Activated T-cell treated with anti-CD3 and anti-CD28 coated beads, Interleukin-2, amount 50 U/mL, for 1 hour (primary cell): ENCODE data around the gene RNU1-4.
A peak's percentile ranks its signal among the peaks of the same experiment; 100 is the strongest.
"Not testable (repeated sequence)": the region's sequence is repeated elsewhere in the genome, so short reads cannot be mapped to it uniquely, and the experiment has no call there.

Source experiments
- DNase-seq: peaks from one replicate; pipeline ENCODE4 v3.0.0-alpha.2; 2020

RNU1-4 gene

DNA sequence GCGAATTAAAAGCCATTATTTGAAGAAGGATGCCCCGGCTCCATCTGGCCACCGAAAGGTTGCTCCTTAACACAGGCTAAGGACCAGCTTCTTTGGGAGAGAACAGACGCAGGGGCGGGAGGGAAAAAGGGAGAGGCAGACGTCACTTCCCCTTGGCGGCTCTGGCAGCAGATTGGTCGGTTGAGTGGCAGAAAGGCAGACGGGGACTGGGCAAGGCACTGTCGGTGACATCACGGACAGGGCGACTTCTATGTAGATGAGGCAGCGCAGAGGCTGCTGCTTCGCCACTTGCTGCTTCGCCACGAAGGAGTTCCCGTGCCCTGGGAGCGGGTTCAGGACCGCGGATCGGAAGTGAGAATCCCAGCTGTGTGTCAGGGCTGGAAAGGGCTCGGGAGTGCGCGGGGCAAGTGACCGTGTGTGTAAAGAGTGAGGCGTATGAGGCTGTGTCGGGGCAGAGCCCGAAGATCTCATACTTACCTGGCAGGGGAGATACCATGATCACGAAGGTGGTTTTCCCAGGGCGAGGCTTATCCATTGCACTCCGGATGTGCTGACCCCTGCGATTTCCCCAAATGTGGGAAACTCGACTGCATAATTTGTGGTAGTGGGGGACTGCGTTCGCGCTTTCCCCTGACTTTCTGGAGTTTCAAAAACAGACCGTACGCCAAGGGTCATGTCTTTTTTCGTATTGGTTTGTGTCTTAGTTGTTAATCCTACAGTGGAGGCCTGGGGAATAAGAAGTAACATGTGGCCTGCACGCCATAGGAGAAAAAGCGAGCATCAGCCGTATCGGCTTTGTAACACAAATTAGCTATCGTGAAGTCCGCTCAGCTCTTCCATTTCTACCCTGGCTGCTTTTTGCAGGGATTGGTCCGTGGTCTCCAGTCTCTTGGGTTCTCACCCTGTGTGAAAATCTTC is at the start of gene RNU1-4:
Gene RNU1-4, plus strand, starts transcription at position 470 of the 918 bp plus-strand sequence.
- not testable (repeated sequence) for DNase-seq

DNA sequence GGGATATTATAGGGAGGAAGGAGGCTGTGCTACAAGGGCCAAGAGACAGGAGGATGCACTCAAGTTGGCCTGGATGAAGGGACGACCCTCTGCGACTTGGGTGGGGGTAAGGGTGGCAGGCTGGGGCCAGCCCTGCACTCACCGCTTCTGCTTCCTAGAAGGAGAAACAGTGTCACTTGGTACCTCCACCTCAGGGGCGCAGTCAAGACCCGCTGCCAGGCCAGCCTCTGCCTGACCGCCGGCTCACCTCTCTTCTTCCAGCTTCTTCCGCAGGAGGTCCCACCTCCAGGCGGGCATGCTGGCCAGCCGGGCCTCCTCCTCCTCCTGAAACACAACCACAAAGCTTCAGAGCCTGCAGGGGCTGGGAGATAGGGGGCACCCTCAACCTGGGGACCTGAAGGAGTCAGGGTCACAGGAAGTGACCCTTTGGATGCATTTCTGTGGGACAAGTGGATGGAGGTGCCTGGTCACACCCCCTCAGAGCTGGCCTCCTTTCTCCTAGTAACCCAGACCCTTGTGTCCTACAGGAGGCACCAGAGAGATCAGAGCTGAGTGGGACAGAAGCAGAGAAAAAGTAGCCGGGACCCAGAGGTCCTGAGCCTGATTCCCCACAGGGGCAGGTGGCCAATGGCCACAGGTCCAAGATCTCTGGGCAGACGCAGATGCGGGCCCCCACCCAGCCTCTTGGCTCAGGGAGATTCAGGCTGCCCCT is 49.2 kb upstream of the RNU1-4 start:
- DNase-seq = not testable (repeated sequence)

DNA sequence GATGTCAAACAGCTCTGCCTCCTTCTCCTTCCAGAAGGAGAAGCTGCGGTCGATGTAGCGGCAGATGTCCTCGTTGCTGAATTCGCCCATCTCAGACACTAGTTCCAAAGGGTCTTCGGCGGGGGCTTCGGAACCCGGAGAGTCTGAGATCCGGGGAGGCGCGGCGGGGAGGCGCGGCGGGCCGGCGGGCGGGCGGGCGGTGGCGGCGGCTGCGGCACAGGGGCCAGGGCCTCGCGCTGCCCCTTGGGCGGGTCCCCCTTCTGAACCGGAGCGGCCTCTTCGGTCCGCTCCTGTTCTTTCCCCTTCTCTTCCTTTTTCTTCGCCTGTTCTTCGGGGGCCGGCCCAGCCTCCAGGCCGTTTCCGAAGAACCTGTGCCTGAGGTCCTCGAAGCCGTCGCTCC is 48.0 kb upstream of the RNU1-4 start:
- DNase-seq = not testable (repeated sequence)

DNA sequence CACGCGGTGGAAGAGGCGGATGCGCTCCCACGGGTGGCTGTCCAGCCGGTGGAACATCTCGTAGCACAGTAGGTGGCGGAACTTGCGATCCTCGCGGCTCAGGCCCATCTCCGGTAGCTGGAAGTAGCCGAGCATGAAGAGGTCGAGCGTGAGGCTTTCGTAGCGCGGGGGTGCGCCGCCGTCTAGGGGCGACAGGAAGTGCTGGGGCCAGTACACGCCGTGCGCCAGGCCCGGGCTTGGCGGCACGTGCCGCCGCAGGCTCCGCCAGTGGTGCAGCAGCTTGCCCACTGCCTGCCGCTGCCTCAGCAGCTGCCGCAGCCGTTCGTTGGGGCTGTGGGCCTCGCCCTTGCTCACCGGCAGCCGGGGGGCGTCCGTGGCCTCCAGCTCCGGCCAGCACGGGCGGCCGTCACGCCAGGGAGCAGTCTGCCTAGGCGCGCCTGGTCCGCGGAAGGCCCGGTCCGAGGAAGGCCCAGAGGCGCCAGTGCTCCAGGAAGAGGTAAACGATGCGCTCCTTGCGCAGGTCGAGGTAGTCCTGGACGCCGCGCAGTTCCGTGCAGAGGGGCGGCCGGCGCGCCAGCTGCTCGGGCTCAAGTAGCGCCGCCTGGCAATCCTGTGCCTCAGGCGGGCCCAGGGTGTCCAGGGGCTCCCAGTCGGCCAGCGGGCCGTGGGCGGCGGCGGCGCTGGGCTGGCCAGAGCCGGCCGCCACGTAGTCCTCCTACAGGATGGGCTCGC is 47.4 kb upstream of the RNU1-4 start:
- not testable (repeated sequence) for DNase-seq

DNA sequence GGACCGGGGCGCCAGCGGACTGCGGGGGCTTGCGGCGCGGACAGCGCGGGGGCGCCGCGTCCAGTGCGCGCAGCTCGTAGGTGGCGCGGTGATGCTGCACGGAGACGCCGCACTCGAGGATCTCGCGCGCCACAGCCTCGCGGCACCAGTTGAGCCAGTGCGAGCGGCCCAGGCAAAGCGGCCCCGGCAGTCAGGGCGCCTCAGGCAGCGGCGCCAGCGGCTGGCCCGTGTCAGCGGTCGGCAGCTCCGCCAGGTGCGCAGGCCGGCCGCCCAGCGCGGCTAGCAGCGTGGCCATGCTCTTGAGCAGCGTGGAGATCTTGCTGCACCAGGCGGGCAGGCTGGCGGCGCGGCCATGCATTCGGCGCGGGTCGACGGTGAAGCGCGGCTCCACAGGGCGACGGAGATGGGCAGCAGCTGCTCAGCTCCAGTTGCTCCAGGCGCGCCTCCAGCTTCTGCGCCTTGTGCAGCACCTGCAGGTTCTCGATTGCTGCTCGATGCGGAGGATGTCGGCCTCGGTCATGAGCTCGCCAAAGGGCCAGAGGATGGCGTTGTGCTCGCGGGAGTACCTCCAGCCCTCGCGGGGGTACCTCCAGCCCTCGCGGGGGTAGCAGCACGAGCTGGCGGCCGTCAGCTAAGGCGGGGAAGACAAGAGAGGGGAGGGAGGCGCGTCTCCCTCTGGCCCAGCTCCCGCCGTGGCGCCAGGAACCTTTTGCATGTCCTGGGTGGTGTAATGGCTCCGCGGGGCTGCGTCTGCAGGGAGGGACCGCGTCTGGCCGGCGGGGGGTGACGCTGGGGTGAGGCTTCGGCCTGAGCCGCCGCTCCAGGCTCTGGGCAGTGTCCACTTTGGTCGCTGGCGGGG is 46.6 kb upstream of the RNU1-4 start:
- not testable (repeated sequence) for DNase-seq

DNA sequence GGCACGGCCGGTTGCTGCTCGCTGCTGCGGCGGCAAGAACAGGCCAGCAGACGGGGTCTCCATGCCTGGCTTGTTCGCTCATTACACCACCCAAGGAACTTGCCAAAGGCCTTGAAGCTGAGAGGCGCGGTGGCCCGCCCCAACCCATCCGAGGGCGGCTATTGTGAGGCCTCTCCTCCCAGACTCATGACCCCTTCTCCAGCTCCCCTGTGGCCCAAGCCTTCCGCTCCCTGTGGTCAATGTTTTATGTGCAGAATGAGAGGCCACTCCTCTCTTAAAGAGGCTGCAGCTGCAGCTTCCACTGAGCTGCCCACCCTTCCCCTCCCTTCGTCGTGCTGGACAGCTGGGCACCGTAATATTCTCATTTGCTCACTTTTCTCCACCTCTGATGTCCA is 46.0 kb upstream of the RNU1-4 start:
- not testable (repeated sequence) for DNase-seq

DNA sequence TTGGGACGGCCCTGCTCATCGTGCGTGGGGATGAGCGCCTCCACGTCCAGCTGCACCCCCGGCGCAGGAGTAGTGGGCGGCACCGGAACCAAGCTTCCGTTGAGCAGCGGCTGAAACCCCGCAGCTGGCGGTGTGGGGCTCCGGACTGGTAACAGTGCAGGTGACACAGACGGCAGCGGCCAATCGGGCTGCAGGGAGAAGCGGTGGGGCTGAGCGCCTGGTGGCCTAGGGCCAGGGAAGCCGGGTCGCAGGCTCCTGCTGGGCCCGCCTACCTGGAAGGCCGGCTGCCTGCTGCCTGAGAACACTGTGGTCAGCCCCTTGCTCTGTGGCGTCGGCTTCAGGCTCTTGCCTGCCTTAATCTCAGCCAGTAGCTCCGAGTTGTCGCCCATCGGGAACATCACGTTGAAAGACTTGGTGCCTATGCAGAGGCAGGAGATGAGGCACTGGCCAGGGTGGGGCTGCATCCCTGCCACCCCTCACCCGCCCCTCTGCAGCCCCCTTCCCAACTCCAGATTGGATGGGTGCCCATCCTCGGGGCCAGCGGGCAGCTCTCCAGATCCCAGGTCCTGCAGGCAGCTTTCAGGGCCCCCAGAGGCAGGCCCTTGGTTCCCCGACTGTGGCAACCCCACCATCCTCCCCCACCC is 43.7 kb upstream of the RNU1-4 start:
- not testable (repeated sequence) for DNase-seq

DNA sequence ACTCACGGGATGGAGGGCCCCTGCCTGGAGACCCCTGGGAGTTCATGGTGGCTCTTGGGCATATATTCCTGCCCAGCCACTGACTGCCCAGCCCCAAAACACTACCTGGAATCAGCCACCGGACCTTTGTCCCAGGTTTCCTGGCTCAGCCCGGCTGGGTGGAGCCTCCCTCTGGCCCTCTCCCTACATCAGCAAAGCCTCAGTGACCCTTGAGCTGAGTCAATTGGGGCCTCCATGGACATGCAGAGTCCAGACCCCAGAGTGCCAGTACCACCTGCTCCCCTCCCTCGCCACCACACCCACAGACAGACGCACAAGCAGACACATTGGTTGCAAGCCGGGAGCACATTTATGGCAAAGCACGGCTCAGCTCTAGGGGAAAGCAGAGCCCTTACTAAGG is 43.2 kb upstream of the RNU1-4 start:
- not testable (repeated sequence) for DNase-seq

DNA sequence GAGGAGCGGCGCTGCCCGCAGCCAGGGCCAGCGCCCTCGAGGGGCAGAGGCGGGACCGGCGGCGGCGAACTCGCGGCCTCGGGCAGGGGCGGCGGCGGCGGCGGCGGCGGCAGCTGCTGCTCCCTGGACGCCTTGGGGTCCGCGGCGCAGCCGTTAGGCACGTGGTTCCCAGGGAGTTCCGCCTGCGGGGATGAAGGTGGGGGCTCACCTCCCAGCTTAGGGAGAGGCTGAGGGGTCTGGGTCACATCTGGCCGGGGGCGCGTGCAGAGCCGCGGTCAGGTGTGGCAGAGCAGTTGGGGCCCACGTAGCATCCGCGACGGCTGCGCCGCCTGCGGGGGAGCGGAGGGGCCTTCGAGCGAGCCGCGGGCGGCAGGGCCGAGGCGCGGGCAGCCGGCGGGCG is 40.9 kb upstream of the RNU1-4 start:
- peak; percentile 31 for DNase-seq

DNA sequence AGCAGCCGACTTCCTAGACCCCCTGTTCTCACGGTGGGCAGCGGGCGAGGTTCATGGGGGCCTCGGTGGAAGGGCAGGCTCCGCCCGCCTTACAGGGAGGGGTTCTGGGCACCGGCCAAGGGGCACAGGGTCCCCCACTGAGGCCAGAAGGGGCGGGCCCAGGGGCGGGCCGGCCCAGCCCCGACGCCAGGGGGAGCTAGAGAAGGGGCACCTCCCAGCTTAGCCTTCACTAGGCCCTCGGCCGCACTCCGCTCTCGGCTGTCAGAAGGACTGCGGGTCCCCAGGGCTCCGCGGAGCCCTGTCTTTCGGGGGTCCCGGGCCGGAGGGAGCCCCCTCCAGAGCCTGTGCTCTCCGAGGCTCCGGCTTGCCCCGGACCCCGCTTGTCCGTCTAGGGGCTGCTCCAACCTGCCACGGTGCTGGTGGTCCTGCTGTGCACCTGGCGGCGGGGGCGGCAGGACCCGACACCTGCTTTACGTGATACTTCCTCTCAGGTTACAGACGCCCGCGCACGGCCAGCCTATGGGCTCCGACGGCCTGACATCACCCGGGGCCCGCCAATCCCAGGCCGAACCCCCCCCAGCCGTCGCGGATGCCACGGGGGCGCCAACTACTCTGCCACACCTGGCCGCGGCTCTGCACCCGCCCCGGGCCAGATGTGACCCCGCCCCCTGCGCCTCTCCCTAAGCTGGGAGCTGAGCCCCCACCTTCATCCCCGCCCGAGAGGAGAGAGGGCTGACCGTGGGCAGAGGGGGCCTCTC is 40.0 kb upstream of the RNU1-4 start:
- not testable (repeated sequence) for DNase-seq

DNA sequence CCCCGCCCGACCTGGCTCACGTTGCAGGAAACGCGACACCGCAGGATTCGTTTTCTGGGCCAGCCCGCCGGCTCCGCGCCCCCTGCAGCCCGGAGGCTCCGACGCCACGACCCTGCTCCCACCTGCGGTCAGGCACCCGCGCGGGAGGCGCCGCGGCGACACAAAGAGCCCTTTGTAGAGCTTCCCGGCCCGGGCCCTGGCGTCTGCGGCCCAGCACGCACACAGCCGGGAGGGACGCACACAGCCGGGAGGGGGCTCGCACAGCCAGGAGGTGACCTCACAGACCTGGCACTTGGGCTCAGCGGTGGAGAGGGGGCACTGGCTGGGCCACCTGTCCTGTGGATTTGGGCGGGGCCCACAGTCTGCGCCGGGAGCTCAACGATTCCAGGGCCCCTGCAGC is 39.1 kb upstream of the RNU1-4 start:
- not testable (repeated sequence) for DNase-seq

DNA sequence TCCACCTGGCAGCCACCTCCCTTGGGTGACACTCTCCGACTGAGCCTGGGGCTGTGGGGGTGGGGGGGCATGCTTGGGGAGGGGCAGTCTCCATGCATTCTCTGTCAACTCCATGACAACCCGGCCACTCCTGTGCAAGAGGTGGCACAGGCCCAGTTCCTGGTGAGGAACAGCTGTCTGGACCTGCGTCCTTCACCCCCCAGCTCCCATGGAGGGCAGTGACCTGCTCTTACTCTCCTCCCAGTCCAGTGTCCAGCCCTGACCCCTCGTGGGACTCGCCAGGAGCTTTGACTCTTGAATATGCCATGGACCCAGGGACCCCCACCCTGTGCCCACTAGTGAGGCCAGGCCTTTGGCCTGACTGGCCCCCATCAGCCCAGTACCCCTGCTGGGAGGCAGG is 38.0 kb upstream of the RNU1-4 start:
- DNase-seq = not testable (repeated sequence)

DNA sequence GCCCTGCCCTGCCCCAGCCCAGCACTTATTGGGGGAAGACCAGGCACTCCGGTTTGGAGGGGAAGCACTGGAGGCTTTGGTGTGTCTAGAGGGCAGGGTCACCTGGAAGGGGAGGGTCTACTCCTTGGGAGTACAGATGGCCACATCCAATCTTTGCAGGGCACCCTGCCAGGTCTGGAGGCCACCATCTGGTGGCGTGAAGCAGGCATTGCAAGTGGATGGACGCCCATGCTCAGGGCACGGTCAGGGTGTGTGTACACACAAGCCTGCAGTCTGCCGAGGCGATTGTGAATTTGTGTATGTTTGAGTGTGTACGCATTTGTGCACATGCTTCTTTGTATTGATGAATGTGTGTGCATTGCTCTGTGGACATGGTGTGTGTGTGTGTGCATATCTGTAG is 37.2 kb upstream of the RNU1-4 start:
- DNase-seq = not testable (repeated sequence)

DNA sequence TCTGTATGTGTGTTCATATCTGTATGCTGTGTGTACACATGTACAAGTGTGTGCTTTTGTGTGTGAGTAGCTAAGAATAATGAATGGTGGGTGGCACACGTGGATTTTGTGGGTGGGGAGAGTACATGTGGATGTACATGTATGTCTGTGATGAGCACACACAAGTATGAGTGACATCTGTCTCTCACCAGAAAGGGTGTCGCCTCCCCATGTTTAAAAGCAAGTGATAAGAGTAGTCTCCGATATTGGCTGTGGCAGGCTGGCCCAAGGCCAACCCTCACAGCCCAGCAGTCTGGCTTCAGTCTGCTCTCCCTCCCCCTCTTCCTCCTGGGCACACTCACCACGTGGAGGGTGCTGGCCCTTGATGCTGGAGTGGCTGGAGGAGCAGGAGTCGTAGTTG is 36.7 kb upstream of the RNU1-4 start:
- DNase-seq = not testable (repeated sequence)

DNA sequence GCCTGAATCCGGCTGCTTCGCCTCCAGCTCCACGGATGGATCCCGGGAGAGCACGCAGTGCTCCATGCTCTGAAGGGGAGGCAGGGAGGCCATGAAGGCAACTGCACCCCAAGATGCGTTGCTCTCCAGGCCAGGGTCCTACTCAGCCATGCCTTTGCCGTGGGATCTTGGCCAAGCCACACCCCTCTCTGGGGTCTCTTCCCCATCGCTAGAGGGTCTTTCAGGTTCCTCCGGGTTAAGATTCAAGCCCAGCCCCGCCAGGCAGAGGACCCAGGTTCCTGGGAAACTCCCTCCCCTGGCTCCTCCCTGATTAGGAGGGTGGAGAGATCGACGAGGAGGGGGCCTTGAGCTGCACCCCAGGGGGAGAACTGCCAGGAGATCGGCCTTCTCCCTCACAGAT is 36.2 kb upstream of the RNU1-4 start:
- not testable (repeated sequence) for DNase-seq

DNA sequence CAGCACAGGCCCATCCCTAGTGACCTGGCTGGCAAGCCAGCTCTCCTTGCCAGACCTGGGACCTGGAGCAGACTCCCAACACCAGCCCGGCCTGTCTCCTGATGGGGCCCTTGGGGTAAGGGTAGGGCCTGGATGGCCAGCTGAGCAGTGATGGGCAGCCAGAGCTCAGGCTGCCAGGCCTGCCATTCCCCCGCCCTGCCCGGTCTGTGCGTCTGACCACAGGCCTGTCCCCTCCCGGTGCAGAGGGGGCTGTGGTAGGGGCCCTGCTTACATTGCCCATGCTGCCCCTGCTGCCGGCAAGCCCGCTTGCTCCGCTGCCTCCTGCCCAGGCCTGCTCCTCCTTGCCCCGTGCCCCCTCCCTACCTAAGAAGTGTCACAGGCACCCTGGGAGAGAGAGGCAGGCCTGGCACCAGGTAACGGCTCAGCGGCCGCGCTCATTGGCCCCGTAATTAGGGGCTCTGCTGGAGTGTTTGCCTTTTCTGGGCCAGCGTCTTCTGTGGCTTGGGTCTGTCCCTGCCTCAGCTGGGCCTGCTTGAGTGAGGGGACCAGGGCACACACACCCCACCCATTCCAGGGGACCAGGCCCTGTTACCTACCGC is 35.7 kb upstream of the RNU1-4 start:
- DNase-seq = not testable (repeated sequence)

DNA sequence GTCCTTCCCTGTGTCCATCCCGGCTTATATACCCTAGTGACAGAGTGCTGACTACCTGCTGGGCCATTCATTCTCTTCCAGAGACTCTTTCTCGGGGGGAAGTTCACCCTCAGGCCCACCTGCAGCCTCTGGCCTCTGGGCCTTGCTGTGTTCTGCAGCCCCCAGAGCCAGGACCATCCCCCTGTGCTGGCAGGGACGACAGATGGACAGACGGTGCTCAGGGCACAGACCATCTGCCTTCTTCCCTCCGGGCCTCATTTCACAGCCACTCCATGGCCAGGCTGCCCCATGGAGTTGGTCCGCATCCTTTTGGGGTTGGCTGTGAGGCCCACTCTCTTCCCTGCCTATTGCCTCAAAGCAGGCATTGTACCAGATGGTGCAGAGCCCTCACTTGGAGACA is 34.0 kb upstream of the RNU1-4 start:
- DNase-seq = not testable (repeated sequence)

DNA sequence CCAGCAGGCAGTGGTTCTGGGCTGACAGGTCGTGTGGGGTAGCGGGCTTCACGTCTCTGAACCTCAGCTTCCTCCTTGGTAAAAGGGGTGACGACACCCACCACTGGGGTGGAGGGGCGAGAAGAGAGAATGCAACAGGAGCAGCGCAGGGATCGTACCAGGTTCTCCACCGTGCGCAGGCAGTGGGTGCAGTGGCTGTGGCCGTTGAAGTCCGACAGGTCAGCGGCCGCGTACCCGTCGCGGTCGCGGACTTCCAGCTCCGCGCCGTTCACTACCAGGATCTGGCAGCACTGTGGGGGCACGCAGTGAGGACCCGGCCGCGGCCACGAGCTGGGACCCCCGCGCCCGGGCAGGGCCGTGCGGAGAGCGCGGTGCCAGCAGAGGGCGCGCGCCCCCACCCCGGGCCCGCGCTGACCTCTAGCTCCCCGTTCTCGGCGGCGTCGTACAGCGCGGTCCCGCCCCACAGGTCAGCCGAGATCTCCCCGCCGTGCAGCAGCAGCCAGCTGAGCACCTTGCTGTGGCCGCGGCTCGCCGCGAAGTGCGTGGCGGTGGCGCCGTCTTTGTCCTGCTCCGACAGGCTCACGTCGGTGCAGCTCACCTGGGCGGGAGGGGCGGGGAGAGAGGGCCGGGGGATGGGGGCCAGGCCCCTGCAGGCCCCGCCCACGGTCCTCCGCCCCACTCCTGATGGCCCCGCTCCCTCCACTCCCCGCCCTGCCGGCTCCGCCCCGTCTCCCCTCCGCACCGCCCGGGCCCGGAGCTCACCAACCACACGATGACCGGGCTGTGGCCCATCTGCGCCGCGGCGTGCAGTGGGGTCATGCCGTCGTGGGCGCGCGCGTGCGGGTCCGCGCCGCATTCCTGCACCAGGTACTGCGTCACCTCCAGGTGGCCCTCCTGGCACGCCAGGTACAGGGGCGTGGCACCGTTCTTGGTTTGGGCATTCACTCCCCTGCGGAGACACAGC is 32.9 kb upstream of the RNU1-4 start:
- peak; percentile 39 for DNase-seq

DNA sequence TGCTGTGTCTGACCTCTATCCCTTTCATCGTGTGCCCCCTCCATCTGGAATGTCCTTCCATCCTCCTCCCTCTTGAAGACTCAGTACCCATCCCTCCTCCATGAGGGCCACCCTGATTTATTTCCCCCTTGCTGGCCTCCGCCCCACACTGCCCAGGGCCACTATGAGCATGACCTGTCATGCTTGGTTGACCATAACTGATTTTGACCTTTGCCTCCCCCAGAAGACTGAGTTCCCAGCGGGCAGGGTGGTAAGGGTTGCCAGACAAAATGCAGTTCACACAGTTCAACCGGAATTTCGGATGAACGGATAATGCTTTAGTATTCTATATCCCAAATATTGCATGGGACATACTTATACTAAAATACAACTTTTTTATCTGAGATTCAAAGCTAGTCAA is 31.6 kb upstream of the RNU1-4 start:
- DNase-seq = not testable (repeated sequence)
